GM21529 (cell line): Measurements from ENCODE around the gene CALCA.

Experiments
- ATAC-seq: cut with Tn5 transposase; IDR thresholded peaks from one replicate; pipeline ENCODE4 v1.9.1; 2021; ENCODE audit not compliant: unreplicated experiment

CALCA gene

GRCh38 chr11:14949437-14950147, 22.6 kb downstream of the CALCA start:
- no peak for ATAC-seq

- no peak for ATAC-seq
These were observed 29.4 kb downstream of the CALCA start for GRCh38 chr11:14942745-14943144.

- no peak for ATAC-seq
These were observed 33.2 kb downstream of the CALCA start for GRCh38 chr11:14938936-14939335.

GRCh38 chr11:14934641-14935351, 37.4 kb downstream of the CALCA start:
- no peak for ATAC-seq

- ATAC-seq: no peak
These were observed 39.7 kb downstream of the CALCA start for GRCh38 chr11:14932447-14932846.

GRCh38 chr11:14930369-14930768, 41.8 kb downstream of the CALCA start:
- ATAC-seq: no peak

GRCh38 chr11:14927146-14927545, 45.0 kb downstream of the CALCA start:
- no peak for ATAC-seq

- no peak for ATAC-seq
These were observed 47.8 kb downstream of the CALCA start for GRCh38 chr11:14924318-14924717.
